C1 segment of cervical spinal cord (tissue), 14 donors: ENCODE data around the gene GPER1.
"Not testable (repeated sequence)": the region's sequence is repeated elsewhere in the genome, so short reads cannot be mapped to it uniquely, and the experiment has no call there.

ENCODE experiments used
- DNase-seq, 14 donors: peaks; one replicate each; lab custom pipeline; 2025; lab: John Stamatoyannopoulos, UW

The GPER1 gene

DNA sequence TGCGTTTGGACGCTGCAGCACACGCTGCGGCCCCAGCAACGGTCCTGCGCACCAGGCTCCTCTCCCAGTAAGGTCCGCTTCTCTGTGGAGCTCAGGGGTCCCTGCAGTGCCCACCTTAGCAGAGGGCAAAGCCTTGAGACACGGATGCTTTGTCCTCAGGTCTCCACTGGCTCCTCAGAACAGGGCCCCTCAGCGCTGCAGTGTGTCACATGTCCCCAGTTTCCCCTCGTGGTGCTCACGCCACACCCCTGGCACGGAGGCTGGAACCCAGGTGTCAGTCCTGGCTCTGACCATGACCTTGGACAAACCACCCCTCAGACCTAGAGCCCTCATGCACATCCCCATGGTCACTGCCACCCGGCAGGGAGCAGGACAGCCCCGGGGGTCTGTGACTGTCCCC, 19.9 kb upstream of the GPER1 start:
- no peak for DNase-seq

DNA sequence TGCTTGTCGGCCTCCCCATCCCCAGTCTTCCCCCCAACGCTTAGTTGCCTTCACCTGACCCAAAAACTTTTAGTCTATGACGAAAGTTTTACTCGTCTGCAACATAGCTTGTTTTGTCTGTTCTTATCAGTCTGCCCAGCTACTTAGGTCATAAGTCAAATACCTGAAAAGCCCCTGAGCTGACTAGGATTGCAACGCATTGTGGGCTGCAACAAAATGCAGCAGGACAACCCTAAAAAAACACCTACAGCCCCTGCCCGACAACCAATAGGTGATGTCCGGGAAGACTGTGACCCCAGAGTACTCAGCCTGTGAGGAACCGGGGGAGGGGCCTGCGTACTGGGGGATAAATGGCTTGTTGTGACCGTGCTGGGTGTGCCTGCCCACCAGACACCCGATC, 19.3 kb upstream of the GPER1 start:
- no peak for DNase-seq

GRCh38 chr7:1070544-1071011, 17.3 kb upstream of the GPER1 start:
- no peak for DNase-seq

DNA sequence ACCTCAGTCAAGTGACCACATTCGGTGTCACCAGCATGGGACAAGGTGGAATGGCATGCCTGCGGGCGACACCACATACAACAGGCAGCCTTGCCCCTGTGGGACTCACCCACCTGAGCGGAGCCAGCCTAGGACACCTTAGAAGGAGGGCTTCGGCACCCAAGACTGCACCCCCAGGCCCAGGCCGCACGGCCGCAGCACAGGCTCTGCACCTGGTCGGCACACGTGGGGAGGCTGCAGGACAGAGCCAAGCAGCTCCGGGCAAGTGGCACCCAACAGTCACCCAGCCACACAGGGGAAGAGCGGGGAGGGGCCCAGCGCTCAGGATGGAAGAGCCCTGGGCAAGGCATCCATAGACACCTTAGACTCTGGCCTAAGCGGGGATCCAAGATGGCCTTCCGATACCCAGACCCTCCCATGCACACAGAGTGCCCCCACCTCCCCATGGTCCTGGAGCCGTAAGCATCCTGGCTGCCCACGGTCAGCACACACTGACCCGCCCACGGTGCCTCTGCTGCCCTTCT, 16.1 kb upstream of the GPER1 start:
- no peak for DNase-seq

DNA sequence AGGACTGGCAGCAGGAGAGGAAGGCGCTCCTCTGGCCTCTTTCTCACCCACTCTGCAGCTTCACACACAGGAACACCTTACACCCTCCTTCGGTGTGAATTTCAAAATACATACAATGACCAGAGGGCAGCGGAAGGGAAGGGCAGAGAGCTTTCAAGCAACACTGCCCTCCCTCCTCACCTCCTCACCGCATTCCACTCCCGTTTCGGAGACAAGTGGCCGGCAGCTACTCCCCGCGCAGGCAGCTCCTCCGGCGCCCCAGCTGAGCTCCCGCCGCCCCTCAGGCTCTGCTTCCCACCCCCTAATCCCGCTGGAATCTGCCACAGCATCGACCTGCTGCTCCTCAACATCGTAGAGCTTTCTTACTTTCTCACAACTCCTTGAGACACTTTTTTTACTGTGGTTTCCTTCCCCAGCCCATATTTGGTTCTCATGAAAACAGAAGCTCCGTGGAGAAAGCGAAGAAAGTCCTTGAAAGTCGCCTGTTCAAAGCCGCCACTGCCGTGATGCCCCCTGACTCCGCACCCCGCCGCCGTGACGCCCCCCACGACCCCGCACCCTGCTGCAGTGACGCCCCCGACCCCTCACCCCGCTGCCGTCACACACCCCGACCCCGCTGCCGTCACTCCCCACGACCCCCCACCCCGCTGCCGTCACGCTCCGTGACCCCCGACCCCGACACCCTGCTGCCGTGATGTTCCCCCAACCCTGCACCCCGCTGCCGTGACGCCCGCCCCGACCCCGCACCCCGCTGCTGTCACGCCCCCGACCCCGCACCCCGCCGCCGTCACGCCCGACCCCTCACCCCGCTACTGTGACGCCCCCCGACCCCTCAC, 14.6 kb upstream of the GPER1 start:
- no peak for DNase-seq

DNA sequence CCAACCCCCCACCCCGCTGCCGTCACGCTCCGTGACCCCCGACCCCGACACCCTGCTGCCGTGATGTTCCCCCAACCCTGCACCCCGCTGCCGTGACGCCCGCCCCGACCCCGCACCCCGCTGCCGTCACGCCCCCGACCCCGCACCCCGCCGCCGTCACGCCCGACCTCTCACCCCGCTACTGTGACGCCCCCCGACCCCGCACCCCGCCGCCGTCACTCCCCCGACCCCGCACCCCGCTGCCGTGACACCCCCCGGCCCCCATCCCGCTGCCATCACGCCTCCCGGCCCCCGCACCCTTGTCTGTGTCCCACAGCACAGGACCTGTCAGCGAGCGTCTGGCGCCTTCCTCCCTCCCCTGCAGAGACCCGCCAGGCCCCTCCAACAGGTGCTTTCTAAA, 13.9 kb upstream of the GPER1 start:
- not testable (repeated sequence) for DNase-seq

- DNase-seq = no peak
Measured at GRCh38 chr7:1074593-1075431, 13.1 kb upstream of the GPER1 start.

GRCh38 chr7:1076184-1077072, 11.5 kb upstream of the GPER1 start:
- DNase-seq = peak in 7 of 14 donors; percentile 8 to 66 (median 27)

- DNase-seq = no peak
Measured at GRCh38 chr7:1078519-1078918, 9.4 kb upstream of the GPER1 start.

GRCh38 chr7:1078985-1079384, 8.9 kb upstream of the GPER1 start:
- DNase-seq = no peak

DNA sequence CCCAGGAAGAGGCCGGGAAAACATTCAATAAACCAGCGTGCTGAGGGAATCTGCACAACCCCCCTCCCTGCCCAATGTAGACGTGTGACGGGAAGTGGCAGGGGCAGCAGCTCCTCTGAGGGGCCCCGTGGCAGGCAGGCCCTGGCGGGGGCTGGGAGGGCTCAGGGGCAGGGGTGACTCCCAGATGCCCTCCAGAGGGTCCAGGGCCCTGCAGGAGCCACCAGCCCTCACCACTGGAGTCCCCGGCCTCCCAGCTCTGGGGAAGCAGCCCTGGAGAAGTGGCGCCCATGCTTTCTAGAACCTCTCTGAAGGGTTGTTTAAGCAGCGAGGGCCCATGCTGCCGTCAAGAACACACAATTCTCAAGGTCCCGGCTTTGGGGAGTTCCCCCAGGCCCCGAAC, 8.4 kb upstream of the GPER1 start:
- no peak for DNase-seq

- DNase-seq = peak in 1 of 14 donors; percentile 47
Measured at GRCh38 chr7:1080252-1080920, 7.5 kb upstream of the GPER1 start.

DNA sequence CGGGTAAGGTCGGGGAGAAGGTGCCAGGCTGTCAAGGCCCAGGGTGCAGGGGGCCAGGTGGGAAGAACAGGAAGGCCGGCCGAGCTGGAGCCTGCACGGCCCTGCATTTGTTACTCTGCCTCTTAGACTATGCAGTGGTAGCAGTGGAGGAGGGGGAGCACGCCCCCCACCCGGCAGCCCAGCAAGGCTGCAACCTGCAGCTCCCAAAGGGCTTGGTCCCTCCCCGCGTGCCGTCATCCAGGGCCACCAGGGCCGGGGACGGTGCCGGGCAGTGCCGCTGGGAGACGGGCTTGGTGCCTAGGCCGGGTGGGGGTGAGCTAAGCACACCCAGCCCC, 7.0 kb upstream of the GPER1 start:
- DNase-seq = no peak

DNA sequence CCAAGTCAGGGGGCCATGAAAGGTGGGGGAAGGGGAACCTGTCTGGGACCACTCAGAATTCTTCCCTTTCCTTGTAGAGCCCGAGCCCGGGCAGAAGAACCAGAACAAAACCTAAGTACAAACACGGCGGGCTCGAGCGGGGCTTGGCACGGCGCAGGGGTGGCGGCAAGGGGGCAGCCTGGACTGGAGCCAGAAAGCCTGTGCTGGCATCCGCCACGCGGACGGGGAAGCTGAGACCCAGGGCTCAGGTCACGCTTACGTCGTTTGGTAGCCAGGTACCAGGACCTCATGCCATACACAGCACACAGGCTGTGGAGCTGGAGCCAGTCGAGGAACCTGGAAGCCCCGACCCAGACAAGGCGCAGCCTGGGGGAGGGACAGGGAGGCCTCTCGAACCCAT, 6.6 kb upstream of the GPER1 start:
- peak in 1 of 14 donors; percentile 24 for DNase-seq

DNA sequence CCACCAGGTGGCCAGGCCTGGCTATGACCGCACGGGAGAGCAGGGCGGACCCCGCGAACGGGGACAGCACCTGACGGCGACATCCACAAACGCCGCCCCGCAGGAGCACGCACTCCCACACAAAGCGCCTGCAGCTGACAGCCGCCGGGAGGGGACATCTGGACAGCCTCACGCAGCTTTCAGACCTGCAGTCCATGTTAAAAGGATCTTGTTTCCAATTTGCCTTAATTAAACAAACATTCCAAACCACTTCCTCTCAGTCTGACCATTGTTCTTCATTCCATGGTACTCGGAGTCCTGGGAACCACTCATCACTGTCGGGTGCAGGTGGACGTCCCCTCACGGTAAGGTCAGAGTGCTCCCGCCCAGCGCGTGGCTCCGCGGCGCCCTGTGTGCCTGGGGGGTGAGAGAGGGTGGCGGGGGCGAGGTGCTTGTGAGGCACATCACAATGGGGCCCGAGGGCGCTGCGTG, 5.9 kb upstream of the GPER1 start:
- no peak for DNase-seq

GRCh38 chr7:1083729-1084657, 3.9 kb upstream of the GPER1 start:
- peak in 1 of 14 donors; percentile 52 for DNase-seq

GRCh38 chr7:1085266-1085665, 2.6 kb upstream of the GPER1 start:
- DNase-seq = no peak

- no peak for DNase-seq
Measured at GRCh38 chr7:1085910-1086421, 1.9 kb upstream of the GPER1 start.
